BLaER1 treated with 17β-estradiol and CSF1 and Interleukin-3, amounts not matched to agents 10 nM and 100 nM (cell line): ENCODE data around the gene PRPF38A.
A peak's percentile ranks its signal among the peaks of the same experiment; 100 is the strongest.
"Not testable (repeated sequence)": the region's sequence is repeated elsewhere in the genome, so short reads cannot be mapped to it uniquely, and the experiment has no call there.

Experiments
- H3K27ac ChIP-seq, 11 experiments: shearing (Covaris generic); formaldehyde crosslinking; 2 replicates each; pipeline ENCODE4 v1.8.1; 2022
- H3K27me3 ChIP-seq, 11 experiments: shearing (Covaris generic); formaldehyde crosslinking; 2 replicates each; pipeline ENCODE4 v1.8.1; 2022
- H3K36me3 ChIP-seq, 11 experiments: shearing (Covaris generic); formaldehyde crosslinking; 2 replicates each; pipeline ENCODE4 v1.8.1; 2022
- H3K4me1 ChIP-seq, 10 experiments: shearing (Covaris generic); formaldehyde crosslinking; 2 replicates each; pipeline ENCODE4 v1.8.1; 2022
- H3K4me2 ChIP-seq, 11 experiments: shearing (Covaris generic); formaldehyde crosslinking; 2 replicates each; pipeline ENCODE4 v1.8.1; 2022
- H3K4me3 ChIP-seq, 10 experiments: shearing (Covaris generic); formaldehyde crosslinking; 2 replicates each; pipeline ENCODE4 v1.8.1; 2022
- H3K9ac ChIP-seq, 11 experiments: shearing (Covaris generic); formaldehyde crosslinking; 2 replicates each; pipeline ENCODE4 v1.8.1; 2022
- H3K9me3 ChIP-seq, 11 experiments: shearing (Covaris generic); formaldehyde crosslinking; replicated peaks in 1 of 11; 2 replicates each; pipeline ENCODE4 v1.8.1; 2022
- H4K20me1 ChIP-seq, 11 experiments: shearing (Covaris generic); formaldehyde crosslinking; 2 replicates each; pipeline ENCODE4 v1.8.1; 2022
- Cebpa-rat ChIP-seq, 11 experiments: shearing (Covaris generic); IDR thresholded peaks; 2 replicates each; pipeline ENCODE4 v1.8.1; 2022

Gene PRPF38A

DNA sequence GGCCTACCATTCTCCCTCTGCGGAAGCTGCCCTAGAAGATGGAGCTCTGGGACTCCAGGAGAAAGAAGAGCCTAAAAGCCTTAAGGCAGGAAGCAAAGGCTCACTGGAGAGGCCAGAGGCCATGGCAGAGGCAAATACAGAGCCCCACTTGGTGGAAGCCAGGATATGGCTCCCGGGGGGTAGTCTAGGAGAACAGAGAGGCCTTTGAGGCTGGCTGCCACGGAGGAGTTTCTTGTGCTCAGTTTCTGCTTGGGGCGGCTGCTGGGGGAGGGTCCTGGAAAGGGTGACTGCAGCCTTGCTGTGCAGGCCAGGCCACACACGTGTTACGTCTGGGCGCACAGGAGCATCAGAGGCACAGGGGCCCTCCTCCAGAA lies 43.8 kb upstream of the PRPF38A start:
- peaks cover 13 to 18% (median 14%) of the 10 kb centered on the region in 10 experiments for H3K4me1 ChIP-seq
- TF ChIP-seq Cebpa-rat (IDR thresholded peaks at IDR 0.05) = no peak
- H3K4me3 ChIP-seq = no peak overlapping the region
- H3K9ac ChIP-seq = no peak overlapping the region
- H3K36me3 ChIP-seq = peaks cover 83 to 89% (median 87%) of the 10 kb centered on the region in 11 experiments
- no peaks in the 10 kb centered on the region for H3K9me3 ChIP-seq
- peaks cover 0 to 82% (median 46%) of the 10 kb centered on the region in 11 experiments; a peak in 17 of 22 replicates for H4K20me1 ChIP-seq
- H3K4me2 ChIP-seq = no peak overlapping the region
- no peak overlapping the region for H3K27ac ChIP-seq
- no peaks in the 10 kb centered on the region for H3K27me3 ChIP-seq

GRCh38 chr1:52364235-52364839 lies 40.1 kb upstream of the PRPF38A start:
- no peaks in the 10 kb centered on the region for H3K9me3 ChIP-seq
- peak overlapping the region; percentile 82 to 99 (median 90) for H3K4me2 ChIP-seq
- H3K36me3 ChIP-seq = peaks cover 45 to 52% (median 49%) of the 10 kb centered on the region in 11 experiments
- no peak for TF ChIP-seq Cebpa-rat (IDR thresholded peaks at IDR 0.05)
- peaks cover 0 to 49% (median 28%) of the 10 kb centered on the region in 11 experiments; a peak in 16 of 22 replicates for H4K20me1 ChIP-seq
- peak overlapping the region; percentile 78 to 98 (median 90); a peak in 13 of 20 replicates for H3K4me3 ChIP-seq
- peak overlapping the region in 10 of 11 experiments; percentile 92 to 99 (median 97); a peak in 16 of 22 replicates for H3K9ac ChIP-seq
- H3K27me3 ChIP-seq = peaks cover 0 to 18% (median 10%) of the 10 kb centered on the region in 11 experiments; a peak in 12 of 22 replicates
- H3K4me1 ChIP-seq = peaks cover 21 to 35% (median 33%) of the 10 kb centered on the region in 10 experiments
- H3K27ac ChIP-seq = peak overlapping the region in 5 of 11 experiments; percentile 94 to 98 (median 95); a peak in 7 of 22 replicates

DNA sequence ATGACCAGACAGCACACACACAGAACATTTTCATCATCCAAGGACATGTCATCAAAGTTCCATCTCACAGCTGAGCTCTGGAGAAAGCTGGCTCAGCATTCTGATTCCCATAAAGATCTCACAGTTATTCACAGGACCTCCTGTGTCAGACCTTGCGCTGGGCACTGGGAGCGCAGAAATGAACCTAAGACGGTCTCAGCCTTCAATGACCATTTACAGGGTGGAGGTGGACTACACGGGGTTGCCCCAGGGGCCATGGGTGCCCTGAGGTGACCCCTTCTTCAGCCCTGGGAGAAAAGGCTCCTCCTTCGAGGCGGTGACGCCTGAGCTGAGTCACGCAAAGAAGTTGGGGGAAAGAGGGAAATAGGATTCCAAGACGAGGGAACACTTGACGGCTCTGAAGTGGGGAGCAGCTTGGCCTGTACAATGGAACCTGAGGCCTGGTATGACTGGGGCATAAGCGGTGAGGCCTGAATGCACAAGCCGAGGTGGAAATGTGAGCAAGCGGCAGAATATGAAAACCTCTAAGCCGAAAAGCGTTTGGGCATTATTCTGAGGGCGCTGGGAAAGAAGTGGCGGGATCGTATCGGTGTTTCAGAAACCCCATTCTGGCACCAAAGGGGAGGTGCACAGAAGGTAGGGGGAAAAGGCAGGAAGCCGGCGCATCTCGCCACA lies 39.2 kb upstream of the PRPF38A start:
- peaks cover 0 to 40% (median 21%) of the 10 kb centered on the region in 11 experiments; a peak in 15 of 22 replicates for H4K20me1 ChIP-seq
- peak overlapping the region; percentile 92 to 99 (median 97) for H3K9ac ChIP-seq
- peaks cover 0 to 18% (median 10%) of the 10 kb centered on the region in 11 experiments; a peak in 12 of 22 replicates for H3K27me3 ChIP-seq
- peak overlapping the region; percentile 90 to 98 (median 95) for H3K27ac ChIP-seq
- H3K9me3 ChIP-seq = no peaks in the 10 kb centered on the region
- TF ChIP-seq Cebpa-rat (IDR thresholded peaks at IDR 0.05) = no peak
- H3K36me3 ChIP-seq = peaks cover 36 to 48% (median 41%) of the 10 kb centered on the region in 11 experiments
- H3K4me3 ChIP-seq = peak overlapping the region; percentile 78 to 98 (median 90)
- peaks cover 21 to 35% (median 33%) of the 10 kb centered on the region in 10 experiments for H3K4me1 ChIP-seq
- peak overlapping the region; percentile 82 to 99 (median 90) for H3K4me2 ChIP-seq

DNA sequence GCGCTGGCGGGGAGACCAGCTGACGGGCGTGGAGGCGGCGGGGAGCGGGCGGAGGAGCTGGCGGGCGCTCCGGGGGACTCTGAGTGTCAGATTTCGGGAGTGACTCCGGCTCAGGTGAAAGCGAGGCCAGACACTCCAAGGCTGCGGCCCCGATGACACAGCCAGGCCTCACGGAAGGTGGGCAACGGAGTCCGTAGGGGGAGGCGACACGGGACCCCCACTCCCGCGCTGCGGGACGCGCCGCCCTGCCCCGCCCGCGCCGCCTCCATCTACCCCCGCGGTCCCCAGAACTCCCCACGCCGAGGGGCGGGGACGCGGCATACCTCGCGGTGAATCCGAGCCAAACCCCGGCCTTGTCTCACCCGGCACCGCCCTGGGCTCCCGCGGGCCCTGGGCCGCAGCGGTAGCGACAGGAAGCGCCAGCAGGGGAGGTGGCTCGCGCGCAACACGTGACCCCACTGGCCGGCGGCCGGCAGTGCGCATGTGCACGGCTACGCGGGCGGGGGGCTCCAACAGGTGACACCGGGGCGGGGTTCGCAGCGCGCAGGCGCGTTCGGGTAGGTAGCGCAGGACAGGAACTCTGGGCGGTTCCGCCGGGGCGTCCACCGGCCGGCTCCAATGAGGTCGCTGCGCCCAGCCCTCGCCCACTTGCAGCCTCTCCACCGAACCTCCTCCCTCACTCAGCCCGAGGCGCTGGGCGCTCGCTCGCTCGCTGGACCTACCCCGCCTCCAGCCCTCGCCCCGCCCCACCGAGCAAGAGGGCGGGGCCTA lies 38.5 kb upstream of the PRPF38A start, which contains the start of gene CC2D1B:
CC2D1B (minus strand) TSS at position 460 of the 771 bp plus-strand sequence. CDS start 1,585 bp downstream, outside the sequence.
- H4K20me1 ChIP-seq = peaks cover 0 to 33% (median 19%) of the 10 kb centered on the region in 11 experiments; a peak in 14 of 22 replicates
- H3K9me3 ChIP-seq = no peaks in the 10 kb centered on the region
- H3K4me2 ChIP-seq = peak within 1 kb of the TSS; percentile 82 to 99 (median 90)
- H3K9ac ChIP-seq = peak within 1 kb of the TSS; percentile 92 to 99 (median 97)
- peak within 1 kb of the TSS; percentile 90 to 98 (median 95) for H3K27ac ChIP-seq
- H3K4me3 ChIP-seq = peak within 1 kb of the TSS; percentile 78 to 98 (median 90)
- H3K4me1 ChIP-seq = peaks cover 21 to 35% (median 33%) of the 10 kb centered on the region in 10 experiments
- TF ChIP-seq Cebpa-rat (IDR thresholded peaks at IDR 0.05) = no peak
- H3K27me3 ChIP-seq = peaks cover 0 to 18% (median 10%) of the 10 kb centered on the region in 11 experiments; a peak in 12 of 22 replicates
- peaks cover 30 to 48% (median 36%) of the 10 kb centered on the region in 11 experiments for H3K36me3 ChIP-seq

- peaks cover 0 to 18% (median 10%) of the 10 kb centered on the region in 11 experiments; a peak in 12 of 22 replicates for H3K27me3 ChIP-seq
- H3K9ac ChIP-seq = peak overlapping the region in 10 of 11 experiments; percentile 92 to 99 (median 96); a peak in 17 of 22 replicates
- H3K4me2 ChIP-seq = peak overlapping the region; percentile 15 to 95 (median 47); a peak in 20 of 22 replicates
- peak overlapping the region; percentile 78 to 98 (median 90) for H3K4me3 ChIP-seq
- H3K9me3 ChIP-seq = no peaks in the 10 kb centered on the region
- H4K20me1 ChIP-seq = peaks cover 0 to 27% (median 13%) of the 10 kb centered on the region in 11 experiments; a peak in 14 of 22 replicates
- H3K4me1 ChIP-seq = peaks cover 21 to 35% (median 33%) of the 10 kb centered on the region in 10 experiments
- TF ChIP-seq Cebpa-rat (IDR thresholded peaks at IDR 0.05) = no peak
- H3K36me3 ChIP-seq = peaks cover 28 to 48% (median 32%) of the 10 kb centered on the region in 11 experiments
- H3K27ac ChIP-seq = peak overlapping the region in 9 of 11 experiments; percentile 90 to 98 (median 95); a peak in 13 of 22 replicates
Measured at GRCh38 chr1:52366517-52366827, 37.9 kb upstream of the PRPF38A start.

DNA sequence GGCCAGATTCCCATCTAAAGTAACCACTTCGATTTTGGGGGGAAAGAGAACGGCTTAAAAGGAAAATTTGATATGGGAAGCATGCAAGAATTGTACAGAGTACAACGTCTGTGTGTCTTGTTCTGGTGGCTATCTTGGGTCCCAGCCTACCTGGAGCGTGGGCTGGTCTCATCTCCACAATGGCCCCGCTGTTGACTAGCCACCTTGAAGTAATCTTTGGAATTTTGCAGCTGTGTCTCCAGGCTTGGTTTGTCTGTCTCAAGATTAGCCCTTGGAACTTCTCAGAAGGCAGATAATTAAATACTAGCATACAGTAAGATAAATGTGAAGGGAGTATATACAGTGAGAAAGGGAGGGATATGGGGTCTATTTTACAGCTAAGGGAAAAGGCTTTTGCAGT lies 37.1 kb upstream of the PRPF38A start:
- Histone ChIP-seq H3K36me3 (peaks cover 20 to 48% (median 31%) of the 10 kb centered on the region in 11 experiments), H3K27ac (no peak overlapping the region), H3K9me3 (no peaks in the 10 kb centered on the region), H3K4me3 (no peak overlapping the region), H4K20me1 (peaks cover 0 to 19% (median 5%) of the 10 kb centered on the region in 11 experiments; a peak in 12 of 22 replicates), H3K4me2 (peak overlapping the region in 3 of 11 experiments; percentile 39 to 95 (median 47); a peak in 4 of 22 replicates), H3K27me3 (peaks cover 0 to 18% (median 10%) of the 10 kb centered on the region in 11 experiments; a peak in 12 of 22 replicates), H3K9ac (no peak overlapping the region), H3K4me1 (peaks cover 21 to 35% (median 33%) of the 10 kb centered on the region in 10 experiments)
- TF ChIP-seq Cebpa-rat (IDR thresholded peaks at IDR 0.05) = no peak

GRCh38 chr1:52368383-52369172 lies 35.8 kb upstream of the PRPF38A start:
- H3K9me3 ChIP-seq = no peaks in the 10 kb centered on the region
- peak overlapping the region; percentile 71 to 98 (median 92) for H3K4me2 ChIP-seq
- H3K27me3 ChIP-seq = peaks cover 0 to 18% (median 10%) of the 10 kb centered on the region in 11 experiments; a peak in 12 of 22 replicates
- peaks cover 0 to 12% (median 0%) of the 10 kb centered on the region in 11 experiments; a peak in 7 of 22 replicates for H4K20me1 ChIP-seq
- no peak for TF ChIP-seq Cebpa-rat (IDR thresholded peaks at IDR 0.05)
- peaks cover 21 to 35% (median 33%) of the 10 kb centered on the region in 10 experiments for H3K4me1 ChIP-seq
- peak overlapping the region; percentile 49 to 75 (median 67); a peak in 21 of 22 replicates for H3K9ac ChIP-seq
- H3K36me3 ChIP-seq = peaks cover 17 to 48% (median 34%) of the 10 kb centered on the region in 11 experiments
- H3K27ac ChIP-seq = no peak overlapping the region
- H3K4me3 ChIP-seq = peak overlapping the region; percentile 48 to 70 (median 59)

DNA sequence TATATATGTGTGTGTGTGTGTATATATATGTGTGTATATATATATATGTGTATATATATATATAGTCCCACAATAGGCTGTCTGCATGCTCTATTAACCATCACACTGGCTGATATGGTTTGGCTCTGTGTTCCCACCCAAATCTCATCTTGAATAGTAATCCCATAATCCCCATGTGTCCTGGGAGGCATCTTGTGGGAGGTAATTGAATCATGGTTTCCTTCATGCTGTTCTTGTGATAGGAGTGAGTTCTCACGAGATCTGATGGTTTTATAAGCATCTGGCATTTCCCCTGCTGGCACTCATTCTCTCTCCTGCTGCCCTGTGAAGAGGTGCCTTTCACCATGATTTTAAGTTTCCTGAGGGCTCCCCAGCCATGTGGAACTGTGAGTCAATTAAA lies 34.6 kb upstream of the PRPF38A start:
- not testable (repeated sequence) for H4K20me1 ChIP-seq, H3K27ac ChIP-seq, H3K9ac ChIP-seq, H3K4me2 ChIP-seq, H3K9me3 ChIP-seq, H3K4me3 ChIP-seq
- Histone ChIP-seq H3K36me3 (peaks cover 7 to 52% (median 40%) of the 10 kb centered on the region in 11 experiments; a peak in 21 of 22 replicates), H3K27me3 (peaks cover 0 to 18% (median 10%) of the 10 kb centered on the region in 11 experiments; a peak in 12 of 22 replicates), H3K4me1 (peaks cover 9 to 26% (median 23%) of the 10 kb centered on the region in 10 experiments)
